ENCODE results near the gene NPLOC4.

The NPLOC4 gene

DNA sequence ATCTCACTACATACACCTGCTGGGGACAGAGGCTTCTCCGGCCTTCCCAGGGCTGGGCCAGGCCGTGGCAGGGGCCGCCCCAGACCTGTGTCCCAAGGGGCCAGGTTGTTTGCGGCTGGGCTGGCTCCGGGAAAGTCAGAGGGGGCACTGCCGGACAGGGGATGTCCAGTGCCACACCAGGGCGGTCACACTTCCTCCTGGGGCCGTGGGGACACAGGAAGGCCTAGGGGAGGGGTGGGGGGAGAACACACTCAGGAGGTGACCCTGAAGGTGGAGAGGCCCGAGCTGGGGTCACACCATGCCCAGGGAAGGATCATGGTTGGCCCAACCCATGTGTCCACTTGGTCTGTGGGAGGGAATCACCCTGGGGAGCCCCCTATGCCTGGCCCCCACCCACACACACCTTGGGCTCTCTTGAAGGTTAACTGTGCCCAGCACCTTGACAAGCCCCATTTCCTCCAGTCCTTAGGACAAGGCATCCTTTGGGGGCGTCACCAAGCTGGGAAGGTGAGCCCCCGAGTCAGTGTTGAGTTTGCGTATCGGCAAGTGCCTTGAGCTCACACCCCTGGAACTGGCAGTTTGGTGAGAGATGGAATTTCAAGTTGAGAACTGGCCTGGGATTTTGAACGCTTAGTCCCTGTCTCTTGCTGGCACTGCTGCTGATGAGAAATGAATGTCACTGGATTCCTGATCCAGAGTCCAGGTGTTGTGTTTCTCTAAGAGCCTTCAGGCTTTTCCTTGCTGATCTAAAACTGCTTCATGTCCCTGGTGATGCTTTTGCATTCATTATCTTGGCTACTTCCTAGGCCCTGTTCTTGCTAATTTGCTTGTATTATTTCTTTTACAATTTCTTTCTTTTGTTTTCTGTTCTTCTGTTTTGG, 116.7 kb downstream of the NPLOC4 start:
- H3K27ac ChIP-seq (ENCODE audit: low read length), result no peak overlapping the region
- TF ChIP-seq, protein P1, sequence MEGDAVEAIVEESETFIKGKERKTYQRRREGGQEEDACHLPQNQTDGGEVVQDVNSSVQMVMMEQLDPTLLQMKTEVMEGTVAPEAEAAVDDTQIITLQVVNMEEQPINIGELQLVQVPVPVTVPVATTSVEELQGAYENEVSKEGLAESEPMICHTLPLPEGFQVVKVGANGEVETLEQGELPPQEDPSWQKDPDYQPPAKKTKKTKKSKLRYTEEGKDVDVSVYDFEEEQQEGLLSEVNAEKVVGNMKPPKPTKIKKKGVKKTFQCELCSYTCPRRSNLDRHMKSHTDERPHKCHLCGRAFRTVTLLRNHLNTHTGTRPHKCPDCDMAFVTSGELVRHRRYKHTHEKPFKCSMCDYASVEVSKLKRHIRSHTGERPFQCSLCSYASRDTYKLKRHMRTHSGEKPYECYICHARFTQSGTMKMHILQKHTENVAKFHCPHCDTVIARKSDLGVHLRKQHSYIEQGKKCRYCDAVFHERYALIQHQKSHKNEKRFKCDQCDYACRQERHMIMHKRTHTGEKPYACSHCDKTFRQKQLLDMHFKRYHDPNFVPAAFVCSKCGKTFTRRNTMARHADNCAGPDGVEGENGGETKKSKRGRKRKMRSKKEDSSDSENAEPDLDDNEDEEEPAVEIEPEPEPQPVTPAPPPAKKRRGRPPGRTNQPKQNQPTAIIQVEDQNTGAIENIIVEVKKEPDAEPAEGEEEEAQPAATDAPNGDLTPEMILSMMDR (IDR thresholded peaks at IDR 0.05; ENCODE audit: borderline replicate concordance, extremely low read depth, low read length, poor library complexity, severe bottlenecking), result no peak
- TF ChIP-seq EZH2 (IDR thresholded peaks at IDR 0.05; ENCODE audit: borderline replicate concordance, low read depth, low read length, severe bottlenecking), result no peak
- H3K4me2 ChIP-seq (ENCODE audit: insufficient read depth, low read length), result no peak overlapping the region
- H3K27me3 ChIP-seq (ENCODE audit: insufficient read depth, low read length, poor library complexity), result no peaks in the 10 kb centered on the region
- H4K20me1 ChIP-seq (ENCODE audit: insufficient read depth, low read length), result peaks cover 38% of the 10 kb centered on the region
- no peak overlapping the region for H2AFZ ChIP-seq (ENCODE audit: low read depth, low read length)
- DNase-seq, result no peak
- H3K4me1 ChIP-seq (ENCODE audit: insufficient read depth, low read length), result peaks cover 21% of the 10 kb centered on the region
- no peaks in the 10 kb centered on the region; the same call in 1 of the 2 replicates for H3K36me3 ChIP-seq (ENCODE audit: insufficient read depth, low read length)
- no peak overlapping the region for H3K9ac ChIP-seq (ENCODE audit: low read depth, low read length)
- H3K4me3 ChIP-seq (ENCODE audit: low read depth in 1 of 2, low read length in 2 of 2), result no peak overlapping the region
- peaks cover 19% of the 10 kb centered on the region for H3K79me2 ChIP-seq (ENCODE audit: insufficient read depth, low read length)
- H3K9me3 ChIP-seq (ENCODE audit: insufficient read depth, low read length, severe bottlenecking), result no peaks in the 10 kb centered on the region
- no peak for ATAC-seq (ENCODE audit: insufficient read depth, low read depth)

DNA sequence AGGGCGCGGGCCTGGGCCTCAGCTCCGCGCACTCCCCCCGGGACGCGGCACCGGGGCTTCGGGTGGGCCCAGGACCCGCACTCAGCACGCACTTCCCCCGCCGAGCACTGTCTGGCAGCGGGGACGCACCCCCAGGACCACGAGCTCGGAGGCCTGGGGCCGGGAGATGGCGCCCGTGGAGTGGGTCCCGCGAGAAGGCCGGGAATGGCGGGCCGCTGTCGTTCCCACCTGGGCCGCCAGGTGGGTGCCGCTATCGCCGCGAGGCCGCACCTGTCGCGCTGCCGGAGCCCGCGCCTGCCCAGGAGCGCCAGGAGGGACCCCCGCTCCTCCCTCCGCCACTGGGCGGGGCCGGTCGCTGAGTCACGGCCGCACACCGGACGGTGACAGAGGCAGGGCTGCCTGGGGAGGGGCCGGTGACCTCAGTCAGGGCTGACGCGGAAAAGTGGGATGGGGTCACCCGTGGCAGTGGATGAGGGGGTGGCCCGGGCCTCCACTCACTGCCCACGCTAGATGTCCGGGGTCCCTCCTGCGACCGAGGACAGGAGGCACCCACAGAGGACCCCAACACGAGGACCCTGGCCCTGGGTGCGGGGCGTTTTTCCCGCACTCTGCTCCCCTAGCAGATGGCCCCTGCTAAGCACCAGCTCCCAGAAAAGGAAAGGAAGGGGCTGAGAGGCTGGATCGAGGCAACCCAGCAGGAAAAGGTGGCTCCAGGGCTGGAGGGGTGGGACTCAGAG, 117.5 kb downstream of the NPLOC4 start:
- H3K4me1 ChIP-seq (ENCODE audit: insufficient read depth, low read length), result peaks cover 23% of the 10 kb centered on the region
- H3K36me3 ChIP-seq (ENCODE audit: insufficient read depth, low read length), result no peaks in the 10 kb centered on the region; the same call in 1 of the 2 replicates
- no peaks in the 10 kb centered on the region for H3K9me3 ChIP-seq (ENCODE audit: insufficient read depth, low read length, severe bottlenecking)
- ATAC-seq (ENCODE audit: insufficient read depth, low read depth) (no peak), DNase-seq (no peak)
- peaks cover 26% of the 10 kb centered on the region for H3K79me2 ChIP-seq (ENCODE audit: insufficient read depth, low read length)
- TF ChIP-seq, protein P1 (IDR thresholded peaks at IDR 0.05; ENCODE audit: borderline replicate concordance, extremely low read depth, low read length, poor library complexity, severe bottlenecking), result no peak
- TF ChIP-seq EZH2 (IDR thresholded peaks at IDR 0.05; ENCODE audit: borderline replicate concordance, low read depth, low read length, severe bottlenecking), result no peak
- H3K27ac ChIP-seq (ENCODE audit: low read length), result no peak overlapping the region
- no peak overlapping the region for H3K4me2 ChIP-seq (ENCODE audit: insufficient read depth, low read length)
- H3K9ac ChIP-seq (ENCODE audit: low read depth, low read length), result no peak overlapping the region
- H2AFZ ChIP-seq (ENCODE audit: low read depth, low read length), result no peak overlapping the region
- peaks cover 35% of the 10 kb centered on the region for H4K20me1 ChIP-seq (ENCODE audit: insufficient read depth, low read length)
- H3K4me3 ChIP-seq (ENCODE audit: low read depth in 1 of 2, low read length in 2 of 2), result no peak overlapping the region
- H3K27me3 ChIP-seq (ENCODE audit: insufficient read depth, low read length, poor library complexity), result no peaks in the 10 kb centered on the region

DNA sequence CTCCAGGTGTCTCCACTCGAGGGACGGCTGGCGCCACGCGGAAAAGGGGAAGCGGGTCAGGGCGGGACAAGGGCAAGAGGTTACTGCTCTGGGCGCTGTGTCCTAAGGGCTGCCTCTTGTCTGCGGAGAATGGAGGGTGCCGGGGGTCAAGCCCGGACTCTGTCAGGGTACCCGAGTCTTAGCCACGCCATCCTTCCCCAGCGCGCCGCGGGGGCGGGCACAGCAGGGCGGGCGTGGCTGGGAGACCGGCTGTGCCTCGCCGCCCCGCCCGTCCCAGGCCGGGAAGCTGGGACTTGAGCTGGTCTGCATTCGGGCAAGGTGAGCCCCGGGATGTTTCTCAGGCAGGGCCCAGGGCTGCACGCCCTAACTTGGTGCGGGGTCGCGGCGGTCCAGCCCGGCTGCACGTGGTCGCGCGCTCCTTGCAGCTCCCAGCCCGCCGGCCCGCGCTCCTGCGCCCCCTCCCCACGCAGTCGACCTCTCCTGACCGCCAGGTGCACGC, 118.1 kb downstream of the NPLOC4 start:
- Histone ChIP-seq H3K4me1 (ENCODE audit: insufficient read depth, low read length) (peaks cover 23% of the 10 kb centered on the region), H3K4me2 (ENCODE audit: insufficient read depth, low read length) (no peak overlapping the region), H3K4me3 (ENCODE audit: low read depth in 1 of 2, low read length in 2 of 2) (no peak overlapping the region), H3K9me3 (ENCODE audit: insufficient read depth, low read length, severe bottlenecking) (no peaks in the 10 kb centered on the region), H3K27me3 (ENCODE audit: insufficient read depth, low read length, poor library complexity) (no peaks in the 10 kb centered on the region), H2AFZ (ENCODE audit: low read depth, low read length) (no peak overlapping the region), H3K36me3 (ENCODE audit: insufficient read depth, low read length) (no peaks in the 10 kb centered on the region; the same call in 1 of the 2 replicates), H3K27ac (ENCODE audit: low read length) (no peak overlapping the region), H3K79me2 (ENCODE audit: insufficient read depth, low read length) (peaks cover 32% of the 10 kb centered on the region), H3K9ac (ENCODE audit: low read depth, low read length) (no peak overlapping the region), H4K20me1 (ENCODE audit: insufficient read depth, low read length) (peaks cover 33% of the 10 kb centered on the region)
- DNase-seq (no peak), ATAC-seq (ENCODE audit: insufficient read depth, low read depth) (no peak)
- TF ChIP-seq, protein P1 (IDR thresholded peaks at IDR 0.05; ENCODE audit: borderline replicate concordance, extremely low read depth, low read length, poor library complexity, severe bottlenecking), result no peak
- TF ChIP-seq EZH2 (IDR thresholded peaks at IDR 0.05; ENCODE audit: borderline replicate concordance, low read depth, low read length, severe bottlenecking), result no peak

Data from DND-41 (cell line).